ENCODE data around the gene SLC27A4.

DNA sequence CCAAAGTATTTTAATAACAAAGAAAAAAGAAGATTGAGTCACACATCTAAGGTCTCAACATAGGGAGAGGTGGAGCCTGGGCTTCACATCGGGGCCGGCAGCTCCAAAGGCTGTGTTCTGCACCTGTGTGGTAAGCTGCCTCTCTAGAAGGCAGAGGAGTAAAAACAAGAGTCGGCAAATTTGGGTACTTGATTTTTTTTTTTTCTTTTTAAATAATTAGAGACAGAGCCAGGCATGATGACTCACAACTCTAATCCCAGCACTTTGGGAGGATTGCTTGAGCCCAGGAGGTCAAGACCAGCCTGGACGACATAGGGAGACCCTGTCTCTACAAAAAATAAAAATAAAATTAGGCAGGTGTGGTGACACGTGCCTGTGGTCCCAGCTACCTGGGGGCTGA lies 35.5 kb downstream of the SLC27A4 start:
- TF ChIP-seq POLR2A (IDR thresholded peaks at IDR 0.05) = no peak
- no peak for TF ChIP-seq CTCF (IDR thresholded peaks at IDR 0.05 in 4 of 5, conservative IDR thresholded peaks at IDR 0.05 in 1 of 5)

Data from gastrocnemius medialis (tissue), 4 donors.